ENCODE measurements around the gene PEF1. TPM values are rescaled to one million over a fixed set of nuclear protein-coding genes. Genes with fewer than 3 reads are reported as not detected.

PEF1 gene
- total RNA-seq, 5 donors from 2014 or later (not counting 1 experiment from before 2014, with no cell fraction given), result 38.7 to 49.8 (median 42.4) TPM

DNA sequence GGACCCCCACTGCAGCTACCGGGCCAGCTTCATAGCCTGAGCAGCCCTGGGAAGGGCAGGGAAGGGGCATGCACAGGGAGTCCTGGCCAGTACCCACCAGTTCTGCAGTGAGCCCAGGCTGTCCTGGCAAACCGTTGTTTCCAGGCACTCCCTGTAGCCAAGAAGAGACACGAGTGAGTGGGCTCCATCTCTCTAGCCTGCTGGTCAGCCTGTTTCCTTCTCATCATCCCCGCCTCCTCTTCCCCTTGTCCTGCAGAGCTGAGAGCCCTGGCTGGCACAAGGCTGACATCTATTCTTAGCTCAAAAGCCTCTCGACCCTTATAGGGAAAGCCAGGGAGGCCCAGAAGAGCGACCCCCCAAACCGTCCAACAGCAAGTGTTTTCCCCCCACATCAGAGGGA lies 30.5 kb upstream of the PEF1 start:
- H3K27me3 ChIP-seq (replicated peaks in 1 of 2; ENCODE audit: control insufficient read depth in 2 of 2, extremely low read depth in 1 of 2, insufficient read depth in 2 of 2, low read length in 1 of 2), result peaks cover 0 to 37% of the 10 kb centered on the region in 2 experiments
- ATAC-seq (replicated peaks in 1 of 4) (no peak), DNase-seq (no peak)
- no peak overlapping the region for H3K4me3 ChIP-seq (ENCODE audit: control insufficient read depth in 1 of 2, extremely low read depth in 1 of 2, low read length in 1 of 2)
- no peak overlapping the region for H3K27ac Mint-ChIP-seq
- H3K27ac ChIP-seq (ENCODE audit: low read length), result no peak overlapping the region
- ChIA-PET CTCF (no interaction called here), POLR2A (interaction anchor here in 1 of 2 donors (0.6 kb wide), 1 partner anchor 301 kb away, joined by 3 read pairs; no protein-coding TSS in a partner anchor)
- H3K9me3 ChIP-seq, result no peaks in the 10 kb centered on the region
- H3K27me3 Mint-ChIP-seq, result peaks cover 2 to 18% of the 10 kb centered on the region in 2 donors
- no peaks in the 10 kb centered on the region for H3K36me3 ChIP-seq (ENCODE audit: control insufficient read depth in 2 of 2, extremely low read depth in 1 of 2, insufficient read depth in 1 of 2, low read length in 1 of 2)
- H3K4me3 Mint-ChIP-seq, result no peak overlapping the region
- no peaks in the 10 kb centered on the region for H3K9me3 Mint-ChIP-seq
- H3K4me1 ChIP-seq (ENCODE audit: control insufficient read depth in 1 of 2, extremely low read depth in 1 of 2, insufficient read depth in 2 of 2, low read length in 2 of 2), result peaks cover 0 to 5% of the 10 kb centered on the region in 2 experiments
- H3K36me3 Mint-ChIP-seq, result no peaks in the 10 kb centered on the region
- WGBS (ENCODE audit: insufficient coverage), result 81% methylated on average over 4 of the region's 7 CpGs
- H3K4me1 Mint-ChIP-seq, result peaks cover 3 to 5% (median 4%) of the 10 kb centered on the region in 3 donors

DNA sequence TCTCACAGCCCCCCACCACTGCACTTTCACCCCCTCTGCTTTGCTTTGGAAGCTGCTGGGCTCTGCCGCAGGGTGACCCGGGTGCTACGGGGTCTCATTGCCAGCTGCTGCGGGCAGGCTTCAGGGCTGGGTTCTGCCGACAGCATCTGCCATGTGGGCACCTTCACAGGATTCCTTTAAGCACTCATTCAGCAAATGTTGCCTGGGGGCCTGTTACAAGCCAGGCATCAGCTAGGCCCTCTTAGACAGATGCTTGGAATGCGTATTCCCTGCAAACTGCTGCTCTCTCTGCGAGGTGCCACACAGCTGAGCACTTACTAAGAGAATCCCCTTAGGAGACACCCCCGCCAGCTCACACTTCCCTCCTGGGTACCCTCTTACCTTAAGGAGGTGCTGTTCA lies 29.9 kb upstream of the PEF1 start:
- H3K4me1 Mint-ChIP-seq, result peaks cover 8 to 9% (median 9%) of the 10 kb centered on the region in 3 donors
- Histone ChIP-seq H3K4me3 (ENCODE audit: control insufficient read depth in 1 of 2, extremely low read depth in 1 of 2, low read length in 1 of 2) (no peak overlapping the region), H3K27me3 (replicated peaks in 1 of 2; ENCODE audit: control insufficient read depth in 2 of 2, extremely low read depth in 1 of 2, insufficient read depth in 2 of 2, low read length in 1 of 2) (peaks cover 0 to 40% of the 10 kb centered on the region in 2 experiments), H3K27ac (ENCODE audit: low read length) (no peak overlapping the region), H3K9me3 (no peaks in the 10 kb centered on the region), H3K4me1 (ENCODE audit: control insufficient read depth in 1 of 2, extremely low read depth in 1 of 2, insufficient read depth in 2 of 2, low read length in 2 of 2) (peaks cover 0 to 10% of the 10 kb centered on the region in 2 experiments), H3K36me3 (ENCODE audit: control insufficient read depth in 2 of 2, extremely low read depth in 1 of 2, insufficient read depth in 1 of 2, low read length in 1 of 2) (no peaks in the 10 kb centered on the region)
- DNase-seq (no peak), ATAC-seq (replicated peaks in 1 of 4) (no peak)
- no peaks in the 10 kb centered on the region for H3K9me3 Mint-ChIP-seq
- no peak overlapping the region for H3K27ac Mint-ChIP-seq
- H3K36me3 Mint-ChIP-seq, result no peaks in the 10 kb centered on the region
- ChIA-PET CTCF (no interaction called here), POLR2A (interaction anchor here in 1 of 2 donors (0.6 kb wide), 1 partner anchor 301 kb away, joined by 3 read pairs; no protein-coding TSS in a partner anchor)
- H3K27me3 Mint-ChIP-seq, result peaks cover 5 to 24% of the 10 kb centered on the region in 2 donors
- no peak overlapping the region for H3K4me3 Mint-ChIP-seq
- 78% methylated on average over 7 of the region's 8 CpGs for WGBS (ENCODE audit: insufficient coverage)

DNA sequence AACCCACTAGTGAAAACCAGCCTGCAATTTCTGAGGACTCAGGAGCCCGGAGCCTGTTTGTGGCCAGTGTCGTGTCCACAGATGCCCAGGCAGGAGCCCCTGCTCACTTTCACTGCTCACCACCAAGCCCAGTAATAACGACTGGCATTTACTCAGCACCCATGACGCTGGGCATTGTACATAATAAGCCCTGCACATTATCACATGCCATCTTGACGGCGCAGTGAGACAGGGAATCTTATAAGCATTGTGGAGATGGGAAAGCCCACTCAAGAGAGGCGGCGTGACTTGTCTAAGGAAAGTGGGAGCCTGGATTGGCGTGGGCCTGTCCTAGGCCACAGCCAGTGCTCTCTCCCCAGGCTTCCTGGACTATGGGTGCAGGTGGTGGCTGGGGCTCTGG lies 28.8 kb upstream of the PEF1 start:
- ATAC-seq (replicated peaks in 1 of 4) (no peak), DNase-seq (no peak)
- Mint-ChIP-seq H3K4me3 (no peak overlapping the region), H3K27ac (no peak overlapping the region), H3K27me3 (peaks cover 9 to 32% of the 10 kb centered on the region in 2 donors), H3K4me1 (peaks cover 12 to 13% (median 13%) of the 10 kb centered on the region in 3 donors), H3K9me3 (no peaks in the 10 kb centered on the region), H3K36me3 (no peaks in the 10 kb centered on the region)
- no peaks in the 10 kb centered on the region for H3K36me3 ChIP-seq (ENCODE audit: control insufficient read depth in 2 of 2, extremely low read depth in 1 of 2, insufficient read depth in 1 of 2, low read length in 1 of 2)
- ChIA-PET POLR2A (no interaction called here), CTCF (interaction anchor here in 1 of 2 donors (0.5 kb wide), 1 partner anchor 572 kb away, joined by 3 read pairs; no protein-coding TSS in a partner anchor)
- no peak overlapping the region for H3K27ac ChIP-seq (ENCODE audit: low read length)
- H3K27me3 ChIP-seq (replicated peaks in 1 of 2; ENCODE audit: control insufficient read depth in 2 of 2, extremely low read depth in 1 of 2, insufficient read depth in 2 of 2, low read length in 1 of 2), result peaks cover 0 to 47% of the 10 kb centered on the region in 2 experiments
- 79% methylated on average over 2 of the region's 9 CpGs for WGBS (ENCODE audit: insufficient coverage)
- no peaks in the 10 kb centered on the region for H3K9me3 ChIP-seq
- peaks cover 0 to 12% of the 10 kb centered on the region in 2 experiments for H3K4me1 ChIP-seq (ENCODE audit: control insufficient read depth in 1 of 2, extremely low read depth in 1 of 2, insufficient read depth in 2 of 2, low read length in 2 of 2)
- H3K4me3 ChIP-seq (ENCODE audit: control insufficient read depth in 1 of 2, extremely low read depth in 1 of 2, low read length in 1 of 2), result no peak overlapping the region

DNA sequence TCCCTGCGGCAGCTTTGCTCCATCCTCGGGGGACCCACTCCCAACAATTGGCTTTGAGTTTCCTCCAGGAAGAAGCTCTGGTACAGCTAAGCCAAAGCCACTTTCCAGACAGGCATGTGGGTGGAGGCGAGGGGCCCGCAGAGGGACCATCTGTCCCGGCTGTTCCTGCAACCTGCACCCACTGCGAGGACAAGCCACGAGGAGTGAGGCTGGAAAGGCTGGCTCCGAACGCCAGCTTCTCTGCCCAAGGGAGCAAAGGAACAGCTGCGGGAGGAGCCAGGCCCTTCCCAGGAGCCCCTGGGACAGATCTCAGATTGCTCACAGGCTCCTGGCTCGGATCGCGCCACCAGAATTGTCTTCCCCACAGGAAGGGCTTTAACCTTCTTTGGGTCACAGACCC lies 28.3 kb upstream of the PEF1 start:
- 78% methylated on average over 10 of the region's 13 CpGs for WGBS (ENCODE audit: insufficient coverage)
- Histone ChIP-seq H3K9me3 (no peaks in the 10 kb centered on the region), H3K4me3 (ENCODE audit: control insufficient read depth in 1 of 2, extremely low read depth in 1 of 2, low read length in 1 of 2) (no peak overlapping the region), H3K27me3 (replicated peaks in 1 of 2; ENCODE audit: control insufficient read depth in 2 of 2, extremely low read depth in 1 of 2, insufficient read depth in 2 of 2, low read length in 1 of 2) (peaks cover 0 to 52% of the 10 kb centered on the region in 2 experiments), H3K27ac (ENCODE audit: low read length) (no peak overlapping the region), H3K4me1 (ENCODE audit: control insufficient read depth in 1 of 2, extremely low read depth in 1 of 2, insufficient read depth in 2 of 2, low read length in 2 of 2) (peaks cover 0 to 12% of the 10 kb centered on the region in 2 experiments), H3K36me3 (ENCODE audit: control insufficient read depth in 2 of 2, extremely low read depth in 1 of 2, insufficient read depth in 1 of 2, low read length in 1 of 2) (no peaks in the 10 kb centered on the region)
- ChIA-PET POLR2A (no interaction called here), CTCF (interaction anchor here in 1 of 2 donors (0.5 kb wide), 1 partner anchor 571 kb away, joined by 3 read pairs; no protein-coding TSS in a partner anchor)
- no peaks in the 10 kb centered on the region for H3K9me3 Mint-ChIP-seq
- peaks cover 9 to 35% of the 10 kb centered on the region in 2 donors for H3K27me3 Mint-ChIP-seq
- H3K4me1 Mint-ChIP-seq, result peaks cover 12 to 13% (median 13%) of the 10 kb centered on the region in 3 donors
- no peak overlapping the region for H3K27ac Mint-ChIP-seq
- no peak for DNase-seq
- no peak overlapping the region for H3K4me3 Mint-ChIP-seq
- no peak for ATAC-seq (replicated peaks in 1 of 4)
- no peaks in the 10 kb centered on the region for H3K36me3 Mint-ChIP-seq

DNA sequence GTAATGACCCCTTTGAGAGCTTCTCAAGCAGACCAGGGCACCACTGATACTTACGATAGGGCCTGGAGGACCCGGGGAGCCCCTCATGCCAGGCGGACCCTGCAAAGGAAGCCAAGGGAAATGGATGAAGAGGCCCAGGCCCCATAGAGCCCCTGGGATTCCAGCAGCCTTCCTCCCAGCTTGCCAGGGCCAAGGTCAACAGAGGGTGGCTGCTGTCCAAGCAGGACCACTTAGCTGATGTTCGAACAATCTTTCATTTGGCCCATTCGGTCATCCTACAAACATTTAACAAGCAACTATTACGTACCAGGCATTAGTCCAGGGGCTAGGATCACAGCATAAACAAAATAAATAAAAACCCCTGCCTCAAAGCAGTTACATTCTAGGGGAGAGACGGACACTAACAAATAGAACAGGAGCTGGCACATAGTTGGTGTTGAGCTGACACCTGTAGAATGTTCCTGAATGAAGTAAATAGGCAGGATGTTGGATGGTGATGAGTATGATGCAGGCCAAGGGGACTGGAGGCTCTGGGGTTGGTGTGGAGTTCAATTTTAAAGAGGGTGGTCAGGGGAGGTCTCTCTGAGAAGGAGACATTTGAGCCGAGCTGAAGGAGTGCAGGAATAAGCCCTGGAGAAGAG lies 27.0 kb upstream of the PEF1 start:
- no peak overlapping the region for H3K4me3 ChIP-seq (ENCODE audit: control insufficient read depth in 1 of 2, extremely low read depth in 1 of 2, low read length in 1 of 2)
- no peaks in the 10 kb centered on the region for H3K36me3 Mint-ChIP-seq
- H3K36me3 ChIP-seq (ENCODE audit: control insufficient read depth in 2 of 2, extremely low read depth in 1 of 2, insufficient read depth in 1 of 2, low read length in 1 of 2), result no peaks in the 10 kb centered on the region
- 90% methylated on average over 4 of the region's 8 CpGs for WGBS (ENCODE audit: insufficient coverage)
- H3K9me3 Mint-ChIP-seq, result no peaks in the 10 kb centered on the region
- H3K4me3 Mint-ChIP-seq, result no peak overlapping the region
- no peak overlapping the region for H3K27ac Mint-ChIP-seq
- no peak for ATAC-seq (replicated peaks in 1 of 4)
- POLR2A ChIA-PET, result interaction anchor here in 1 of 2 donors (0.5 kb wide), 1 partner anchor 286 kb away, joined by 5 read pairs; no protein-coding TSS in a partner anchor
- no peaks in the 10 kb centered on the region for H3K9me3 ChIP-seq
- peaks cover 9 to 36% of the 10 kb centered on the region in 2 donors for H3K27me3 Mint-ChIP-seq
- H3K27ac ChIP-seq (ENCODE audit: low read length), result no peak overlapping the region
- H3K4me1 ChIP-seq (ENCODE audit: control insufficient read depth in 1 of 2, extremely low read depth in 1 of 2, insufficient read depth in 2 of 2, low read length in 2 of 2), result peaks cover 0 to 12% of the 10 kb centered on the region in 2 experiments
- peaks cover 0 to 56% of the 10 kb centered on the region in 2 experiments for H3K27me3 ChIP-seq (replicated peaks in 1 of 2; ENCODE audit: control insufficient read depth in 2 of 2, extremely low read depth in 1 of 2, insufficient read depth in 2 of 2, low read length in 1 of 2)
- CTCF ChIA-PET, result no interaction called here
- peaks cover 12 to 13% (median 13%) of the 10 kb centered on the region in 3 donors for H3K4me1 Mint-ChIP-seq
- DNase-seq, result no peak

DNA sequence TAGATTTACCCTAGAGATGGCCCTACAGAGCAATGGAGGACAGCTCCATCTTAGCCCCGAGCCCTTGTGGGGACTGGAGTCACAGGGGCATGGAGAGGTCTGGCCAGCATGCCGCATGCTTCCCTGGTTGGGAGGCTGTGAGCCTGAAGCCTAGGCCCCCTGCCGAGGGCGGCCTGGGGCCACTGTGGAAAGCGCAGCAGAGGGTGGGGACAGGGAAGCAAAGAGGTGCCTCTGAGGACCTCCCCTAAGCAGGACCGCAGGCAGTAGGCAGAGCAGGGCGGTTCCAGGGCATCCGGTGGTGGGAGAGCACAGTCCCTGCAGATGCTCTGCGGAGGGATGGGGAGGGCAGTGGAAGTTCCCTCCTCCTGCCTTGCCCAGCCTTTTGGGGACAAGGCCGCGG lies 26.5 kb upstream of the PEF1 start:
- ATAC-seq (replicated peaks in 1 of 4) (no peak), DNase-seq (no peak)
- POLR2A ChIA-PET, result interaction anchor here in 1 of 2 donors (0.5 kb wide), 1 partner anchor 286 kb away, joined by 5 read pairs; no protein-coding TSS in a partner anchor
- Mint-ChIP-seq H3K36me3 (no peaks in the 10 kb centered on the region), H3K9me3 (no peaks in the 10 kb centered on the region), H3K4me1 (peaks cover 12 to 13% (median 13%) of the 10 kb centered on the region in 3 donors), H3K27me3 (peaks cover 9 to 36% of the 10 kb centered on the region in 2 donors), H3K27ac (no peak overlapping the region), H3K4me3 (peak overlapping the region in 1 of 3 donors; percentile 79)
- H3K4me3 ChIP-seq (ENCODE audit: control insufficient read depth in 1 of 2, extremely low read depth in 1 of 2, low read length in 1 of 2), result no peak overlapping the region
- H3K27me3 ChIP-seq (replicated peaks in 1 of 2; ENCODE audit: control insufficient read depth in 2 of 2, extremely low read depth in 1 of 2, insufficient read depth in 2 of 2, low read length in 1 of 2), result peaks cover 0 to 55% of the 10 kb centered on the region in 2 experiments
- no peaks in the 10 kb centered on the region for H3K9me3 ChIP-seq
- H3K36me3 ChIP-seq (ENCODE audit: control insufficient read depth in 2 of 2, extremely low read depth in 1 of 2, insufficient read depth in 1 of 2, low read length in 1 of 2), result no peaks in the 10 kb centered on the region
- 90% methylated on average over 6 of the region's 11 CpGs for WGBS (ENCODE audit: insufficient coverage)
- CTCF ChIA-PET, result no interaction called here
- H3K27ac ChIP-seq (ENCODE audit: low read length), result no peak overlapping the region
- peaks cover 0 to 12% of the 10 kb centered on the region in 2 experiments for H3K4me1 ChIP-seq (ENCODE audit: control insufficient read depth in 1 of 2, extremely low read depth in 1 of 2, insufficient read depth in 2 of 2, low read length in 2 of 2)

All from T-cell (primary cell).